ENCODE measurements around the gene KCNK13.

Gene KCNK13

GRCh38 chr14:90116444-90116843 lies 54.6 kb downstream of the KCNK13 start:
- Histone ChIP-seq H3K27ac (ENCODE audit: low read depth, low read length) (no peak overlapping the region), H3K27me3 (ENCODE audit: control insufficient read depth, low read length) (no peaks in the 10 kb centered on the region), H3K4me3 (ENCODE audit: low read length) (no peak overlapping the region), H3K9me3 (ENCODE audit: control insufficient read depth, insufficient read depth, low read length) (no peaks in the 10 kb centered on the region), H3K79me2 (ENCODE audit: control insufficient read depth, low read length) (no peaks in the 10 kb centered on the region), H3K4me1 (ENCODE audit: control insufficient read depth, low read length) (no peaks in the 10 kb centered on the region), H3K36me3 (ENCODE audit: control insufficient read depth, low read length) (no peaks in the 10 kb centered on the region), H3F3A (ENCODE audit: control insufficient read depth, insufficient read depth) (no peaks in the 10 kb centered on the region), H3K4me2 (ENCODE audit: low read length) (no peak overlapping the region), H4K20me1 (ENCODE audit: control insufficient read depth, insufficient read depth, low read depth, low read length) (no peaks in the 10 kb centered on the region), H3K9me2 (replicated peaks; ENCODE audit: control insufficient read depth, low read length) (no peaks in the 10 kb centered on the region)
- TF ChIP-seq CTCF (IDR thresholded peaks at IDR 0.05; ENCODE audit: low read depth, low read length, poor library complexity, severe bottlenecking), result no peak
- no peak for TF ChIP-seq EZH2phosphoT487 (IDR thresholded peaks at IDR 0.05; ENCODE audit: borderline replicate concordance, low read length)

- Histone ChIP-seq H3K9me3 (ENCODE audit: control insufficient read depth, insufficient read depth, low read length) (no peaks in the 10 kb centered on the region), H3K4me2 (ENCODE audit: low read length) (no peak overlapping the region), H4K20me1 (ENCODE audit: control insufficient read depth, insufficient read depth, low read depth, low read length) (no peaks in the 10 kb centered on the region), H3K27me3 (ENCODE audit: control insufficient read depth, low read length) (no peaks in the 10 kb centered on the region), H3K9me2 (replicated peaks; ENCODE audit: control insufficient read depth, low read length) (no peaks in the 10 kb centered on the region), H3F3A (ENCODE audit: control insufficient read depth, insufficient read depth) (no peaks in the 10 kb centered on the region), H3K79me2 (ENCODE audit: control insufficient read depth, low read length) (no peaks in the 10 kb centered on the region), H3K4me3 (ENCODE audit: low read length) (no peak overlapping the region), H3K36me3 (ENCODE audit: control insufficient read depth, low read length) (no peaks in the 10 kb centered on the region), H3K27ac (ENCODE audit: low read depth, low read length) (no peak overlapping the region), H3K4me1 (ENCODE audit: control insufficient read depth, low read length) (no peaks in the 10 kb centered on the region)
- TF ChIP-seq CTCF (IDR thresholded peaks at IDR 0.05; ENCODE audit: low read depth, low read length, poor library complexity, severe bottlenecking) (no peak), EZH2phosphoT487 (IDR thresholded peaks at IDR 0.05; ENCODE audit: borderline replicate concordance, low read length) (no peak)
Observed at GRCh38 chr14:90118027-90118426, 56.2 kb downstream of the KCNK13 start.

GRCh38 chr14:90126260-90126659 lies 64.5 kb downstream of the KCNK13 start:
- Histone ChIP-seq H3K36me3 (ENCODE audit: control insufficient read depth, low read length) (no peaks in the 10 kb centered on the region), H3K4me3 (ENCODE audit: low read length) (no peak overlapping the region)
- TF ChIP-seq EZH2phosphoT487 (IDR thresholded peaks at IDR 0.05; ENCODE audit: borderline replicate concordance, low read length), result no peak
- TF ChIP-seq CTCF (IDR thresholded peaks at IDR 0.05; ENCODE audit: low read depth, low read length, poor library complexity, severe bottlenecking), result no peak

More at GRCh38 chr14:90126260-90126659, 64.5 kb downstream of the KCNK13 start:
- H3K27ac ChIP-seq (ENCODE audit: low read depth, low read length), result no peak overlapping the region
- H3K79me2 ChIP-seq (ENCODE audit: control insufficient read depth, low read length), result no peaks in the 10 kb centered on the region
- no peaks in the 10 kb centered on the region for H3K9me2 ChIP-seq (replicated peaks; ENCODE audit: control insufficient read depth, low read length)
- H3F3A ChIP-seq (ENCODE audit: control insufficient read depth, insufficient read depth), result no peaks in the 10 kb centered on the region
- no peaks in the 10 kb centered on the region for H3K27me3 ChIP-seq (ENCODE audit: control insufficient read depth, low read length)
- H3K9me3 ChIP-seq (ENCODE audit: control insufficient read depth, insufficient read depth, low read length), result no peaks in the 10 kb centered on the region
- no peaks in the 10 kb centered on the region for H4K20me1 ChIP-seq (ENCODE audit: control insufficient read depth, insufficient read depth, low read depth, low read length)
- H3K4me2 ChIP-seq (ENCODE audit: low read length), result no peak overlapping the region
- H3K4me1 ChIP-seq (ENCODE audit: control insufficient read depth, low read length), result no peaks in the 10 kb centered on the region
